Fibroblast of lung (primary cell): Measurements from ENCODE around the gene GKAP1. TPM values are rescaled to one million over a fixed set of nuclear protein-coding genes. Genes with fewer than 3 reads are reported as not detected.

Experiments
- DNase-seq, 2 donors: peaks; one replicate each; pipeline versions ENCODE4 v3.0.0 to v3.0.0-alpha.2; 2010; ENCODE audit warnings: low read depth in 2 of 2
- H2AFZ ChIP-seq: 2 replicates; pipeline ENCODE4 v1.5.1; 2012; ENCODE audit warnings: low read length, control low read depth, inconsistent platforms
- H3K27ac ChIP-seq: 2 replicates; pipeline ENCODE4 v1.5.1; 2011; ENCODE audit warnings: low read length, control low read depth; ENCODE audit not compliant: insufficient read depth
- H3K27me3 ChIP-seq: 2 replicates; pipeline ENCODE4 v1.5.1; 2011; ENCODE audit warnings: mild to moderate bottlenecking, low read length; ENCODE audit not compliant: control insufficient read depth, insufficient read depth
- H3K36me3 ChIP-seq: 2 replicates; pipeline ENCODE4 v1.5.1; 2011; ENCODE audit warnings: low read length; ENCODE audit not compliant: control insufficient read depth, insufficient read depth
- H3K4me1 ChIP-seq: 2 replicates; pipeline ENCODE4 v1.5.1; 2011; ENCODE audit warnings: low read length; ENCODE audit not compliant: control insufficient read depth, insufficient read depth; ENCODE audit errors: extremely low read depth
- H3K4me2 ChIP-seq: 2 replicates; pipeline ENCODE4 v1.5.1; 2011; ENCODE audit warnings: low read length, control low read depth; ENCODE audit not compliant: insufficient read depth; ENCODE audit errors: extremely low read depth
- H3K4me3 ChIP-seq, 4 experiments: fragments of 200-600 bp in 1 of 4; sonication (generic) in 1 of 4; replicated peaks in 1 of 4; 2 replicates each; pipeline ENCODE4 v1.5.1; 2011 to 2016; ENCODE audit warnings: low read length in 4 of 4, low read depth in 3 of 4, mild to moderate bottlenecking in 3 of 4, control low read depth in 2 of 4, inconsistent platforms in 1 of 4, mixed read lengths in 1 of 4; ENCODE audit not compliant: insufficient read depth in 1 of 4; ENCODE audit errors: control extremely low read depth in 1 of 4
- H3K79me2 ChIP-seq: 2 replicates; pipeline ENCODE4 v1.5.1; 2012; ENCODE audit warnings: mild to moderate bottlenecking, low read length, inconsistent platforms; ENCODE audit not compliant: control insufficient read depth, insufficient read depth
- H3K9ac ChIP-seq: 2 replicates; pipeline ENCODE4 v1.5.1; 2011; ENCODE audit warnings: mild to moderate bottlenecking, low read length, control low read depth; ENCODE audit not compliant: insufficient read depth
- H3K9me3 ChIP-seq: 2 replicates; pipeline ENCODE4 v1.5.1; 2012; ENCODE audit warnings: low read depth, low read length; ENCODE audit not compliant: control insufficient read depth, insufficient read depth
- H4K20me1 ChIP-seq: 2 replicates; pipeline ENCODE4 v1.5.1; 2011; ENCODE audit warnings: low read length; ENCODE audit not compliant: control insufficient read depth, insufficient read depth; ENCODE audit errors: extremely low read depth
- EZH2 ChIP-seq: IDR thresholded peaks from 2 replicates; pipeline ENCODE4 v1.5.1; 2012; ENCODE audit warnings: low read length, control low read depth, mild to moderate bottlenecking; ENCODE audit errors: missing control alignments
- polyA plus RNA-seq, 2 donors: library from polyadenylated mRNA; depleted of rRNA in 1 of 2; stranded (reverse) in 1 of 2; unstranded in 1 of 2; fragments of >200 nt; gene quantifications; 2 replicates each; pipeline ENCODE4 v1.2.1, GENCODE V29; 2011 to 2012; ENCODE audit warnings: missing spikeins in 1 of 2
- total RNA-seq: library from RNA; depleted of rRNA; stranded (reverse); fragments of >200 nt; gene quantifications from 2 replicates; pipeline ENCODE4 v1.2.1, GENCODE V29; 2014
- TF ChIP-seq, protein P1 (sequence below), 2 donors: IDR thresholded peaks in 1 of 2; conservative IDR thresholded peaks in 1 of 2; 1 replicate in 1 of 2; 2 replicates in 1 of 2; pipeline ENCODE4 v1.5.1; 2011 to 2012; ENCODE audit warnings: low read length in 2 of 2, control low read depth in 1 of 2, inconsistent platforms in 1 of 2, low read depth in 1 of 2, mild to moderate bottlenecking in 1 of 2

The GKAP1 gene
- total and polyA plus RNA-seq, 2 donors (not counting 1 experiment from before 2014, with no cell fraction given), result 1.0 to 2.6 TPM

DNA sequence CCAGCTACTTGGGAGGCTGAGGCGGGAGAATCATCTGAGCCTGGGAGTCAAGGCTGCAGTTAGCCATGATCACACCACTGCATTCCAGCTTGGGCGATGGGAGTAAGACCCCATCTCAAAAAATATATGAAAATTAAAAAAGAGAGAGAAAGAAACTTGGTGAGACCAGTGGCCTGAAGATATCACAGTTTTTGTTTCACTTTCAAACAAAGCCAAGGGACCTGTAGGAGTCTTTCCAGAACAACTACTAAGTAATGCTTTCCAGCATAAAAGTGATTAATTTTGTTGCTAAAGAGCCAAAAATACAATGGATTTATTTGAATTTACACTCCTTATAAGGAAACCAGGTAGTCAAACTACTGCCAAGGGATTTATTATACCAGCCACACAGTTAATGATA, 23.5 kb downstream of the GKAP1 start:
- TF ChIP-seq EZH2, result no peak
- TF ChIP-seq, protein P1, sequence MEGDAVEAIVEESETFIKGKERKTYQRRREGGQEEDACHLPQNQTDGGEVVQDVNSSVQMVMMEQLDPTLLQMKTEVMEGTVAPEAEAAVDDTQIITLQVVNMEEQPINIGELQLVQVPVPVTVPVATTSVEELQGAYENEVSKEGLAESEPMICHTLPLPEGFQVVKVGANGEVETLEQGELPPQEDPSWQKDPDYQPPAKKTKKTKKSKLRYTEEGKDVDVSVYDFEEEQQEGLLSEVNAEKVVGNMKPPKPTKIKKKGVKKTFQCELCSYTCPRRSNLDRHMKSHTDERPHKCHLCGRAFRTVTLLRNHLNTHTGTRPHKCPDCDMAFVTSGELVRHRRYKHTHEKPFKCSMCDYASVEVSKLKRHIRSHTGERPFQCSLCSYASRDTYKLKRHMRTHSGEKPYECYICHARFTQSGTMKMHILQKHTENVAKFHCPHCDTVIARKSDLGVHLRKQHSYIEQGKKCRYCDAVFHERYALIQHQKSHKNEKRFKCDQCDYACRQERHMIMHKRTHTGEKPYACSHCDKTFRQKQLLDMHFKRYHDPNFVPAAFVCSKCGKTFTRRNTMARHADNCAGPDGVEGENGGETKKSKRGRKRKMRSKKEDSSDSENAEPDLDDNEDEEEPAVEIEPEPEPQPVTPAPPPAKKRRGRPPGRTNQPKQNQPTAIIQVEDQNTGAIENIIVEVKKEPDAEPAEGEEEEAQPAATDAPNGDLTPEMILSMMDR (conservative IDR thresholded peaks at IDR 0.05 in 1 of 2, IDR thresholded peaks at IDR 0.05 in 1 of 2; ENCODE audit: low read depth in 1 of 2, low read length in 2 of 2), result no peak
- Histone ChIP-seq H3K9ac (no peak overlapping the region), H4K20me1 (no peaks in the 10 kb centered on the region), H3K4me2 (no peak overlapping the region), H3K9me3 (no peaks in the 10 kb centered on the region), H2AFZ (peak overlapping the region; percentile 11), H3K4me3 (no peak overlapping the region), H3K4me1 (no peaks in the 10 kb centered on the region), H3K36me3 (no peaks in the 10 kb centered on the region), H3K79me2 (no peaks in the 10 kb centered on the region), H3K27me3 (no peaks in the 10 kb centered on the region), H3K27ac (no peak overlapping the region)
- no peak for DNase-seq

DNA sequence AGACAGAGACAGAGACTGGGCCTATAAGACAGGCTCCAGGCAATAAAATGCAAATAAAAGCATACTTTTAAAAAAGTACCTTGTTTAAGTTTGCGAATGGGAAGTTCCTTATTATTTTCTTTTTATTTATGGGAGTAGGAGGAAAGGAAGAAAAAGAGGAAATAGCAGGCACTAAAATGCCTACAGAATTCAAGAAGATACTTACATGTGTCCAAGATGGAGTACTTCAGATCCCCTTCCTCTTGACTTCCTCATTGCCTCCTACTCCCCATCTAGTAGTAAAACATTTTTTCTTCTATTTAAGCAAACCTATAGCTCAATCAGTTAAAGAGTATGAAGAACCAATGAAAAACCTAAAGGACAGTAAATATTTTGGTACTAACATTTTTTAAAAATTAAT, 24.8 kb downstream of the GKAP1 start:
- Histone ChIP-seq H3K36me3 (no peaks in the 10 kb centered on the region), H4K20me1 (no peaks in the 10 kb centered on the region), H2AFZ (no peak overlapping the region), H3K9me3 (no peaks in the 10 kb centered on the region), H3K4me1 (no peaks in the 10 kb centered on the region), H3K27me3 (no peaks in the 10 kb centered on the region), H3K4me2 (no peak overlapping the region), H3K9ac (no peak overlapping the region), H3K4me3 (no peak overlapping the region), H3K27ac (no peak overlapping the region), H3K79me2 (no peaks in the 10 kb centered on the region)
- no peak for DNase-seq
- TF ChIP-seq EZH2, result no peak
- TF ChIP-seq, protein P1 (conservative IDR thresholded peaks at IDR 0.05 in 1 of 2, IDR thresholded peaks at IDR 0.05 in 1 of 2; ENCODE audit: low read depth in 1 of 2, low read length in 2 of 2), result no peak

DNA sequence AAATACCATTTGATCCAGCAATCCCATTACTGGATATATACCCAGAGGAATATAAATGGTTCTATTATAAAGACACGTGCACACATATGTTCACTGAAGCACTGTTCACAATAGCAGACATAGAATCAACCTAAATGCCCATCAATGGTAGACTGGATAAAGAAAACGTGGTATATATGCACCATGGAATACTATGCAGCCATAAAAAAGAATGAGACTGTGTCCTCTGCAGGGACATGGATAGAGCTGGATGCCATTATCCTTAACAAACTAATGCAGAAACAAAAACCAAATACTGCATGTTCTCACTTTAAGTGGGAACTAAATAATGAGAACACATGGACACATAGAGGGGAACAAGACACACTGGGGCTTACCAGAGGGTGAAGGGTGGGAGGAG, 39.4 kb downstream of the GKAP1 start:
- H3K4me2 ChIP-seq, result no peak overlapping the region
- no peak overlapping the region for H2AFZ ChIP-seq
- H3K36me3 ChIP-seq, result no peaks in the 10 kb centered on the region
- no peak overlapping the region for H3K9ac ChIP-seq
- H4K20me1 ChIP-seq, result no peaks in the 10 kb centered on the region
- H3K27me3 ChIP-seq, result no peaks in the 10 kb centered on the region
- no peak for DNase-seq
- H3K79me2 ChIP-seq, result no peaks in the 10 kb centered on the region
- no peak overlapping the region for H3K4me3 ChIP-seq
- TF ChIP-seq, protein P1 (conservative IDR thresholded peaks at IDR 0.05 in 1 of 2, IDR thresholded peaks at IDR 0.05 in 1 of 2; ENCODE audit: low read depth in 1 of 2, low read length in 2 of 2), result no peak
- no peak for TF ChIP-seq EZH2
- no peaks in the 10 kb centered on the region for H3K4me1 ChIP-seq
- no peak overlapping the region for H3K27ac ChIP-seq
- no peaks in the 10 kb centered on the region for H3K9me3 ChIP-seq
